HEK293T (cell line): ENCODE measurements around the gene SLC1A1.

Experiments
- ARNT ChIP-seq: fragments of 450-650 bp; IDR thresholded peaks from 2 replicates; pipeline ENCODE4 v1.6.1; 2017; ENCODE audit warnings: mild to moderate bottlenecking
- FOXA1 ChIP-seq: fragments of 450-650 bp; IDR thresholded peaks from 2 replicates; pipeline ENCODE4 v1.6.1; 2016; ENCODE audit warnings: mild to moderate bottlenecking
- SUZ12 ChIP-seq: fragments of 450-650 bp; IDR thresholded peaks from 2 replicates; pipeline ENCODE4 v1.6.1; 2016; ENCODE audit warnings: mild to moderate bottlenecking
- TARDBP ChIP-seq: fragments of 450-650 bp; IDR thresholded peaks from 2 replicates; pipeline ENCODE4 v1.6.1; 2016
- ZNF384 ChIP-seq: fragments of 450-650 bp; IDR thresholded peaks from 2 replicates; pipeline ENCODE4 v1.6.1; 2016

- TF ChIP-seq SUZ12 (no peak), ZNF384 (no peak), TARDBP (no peak), FOXA1 (no peak), ARNT (no peak)
Observed at GRCh38 chr9:4490705-4491625, 697 bp downstream of the SLC1A1 start.
